HK-2 (cell line): ENCODE measurements around the gene AFTPH.
A peak's percentile ranks its signal among the peaks of the same experiment; 100 is the strongest.

Source experiments
- DNase-seq: peaks from one replicate; pipeline ENCODE4 v3.0.0-alpha.2; 2018; ENCODE audit not compliant: unreplicated experiment

The AFTPH gene, protein sequence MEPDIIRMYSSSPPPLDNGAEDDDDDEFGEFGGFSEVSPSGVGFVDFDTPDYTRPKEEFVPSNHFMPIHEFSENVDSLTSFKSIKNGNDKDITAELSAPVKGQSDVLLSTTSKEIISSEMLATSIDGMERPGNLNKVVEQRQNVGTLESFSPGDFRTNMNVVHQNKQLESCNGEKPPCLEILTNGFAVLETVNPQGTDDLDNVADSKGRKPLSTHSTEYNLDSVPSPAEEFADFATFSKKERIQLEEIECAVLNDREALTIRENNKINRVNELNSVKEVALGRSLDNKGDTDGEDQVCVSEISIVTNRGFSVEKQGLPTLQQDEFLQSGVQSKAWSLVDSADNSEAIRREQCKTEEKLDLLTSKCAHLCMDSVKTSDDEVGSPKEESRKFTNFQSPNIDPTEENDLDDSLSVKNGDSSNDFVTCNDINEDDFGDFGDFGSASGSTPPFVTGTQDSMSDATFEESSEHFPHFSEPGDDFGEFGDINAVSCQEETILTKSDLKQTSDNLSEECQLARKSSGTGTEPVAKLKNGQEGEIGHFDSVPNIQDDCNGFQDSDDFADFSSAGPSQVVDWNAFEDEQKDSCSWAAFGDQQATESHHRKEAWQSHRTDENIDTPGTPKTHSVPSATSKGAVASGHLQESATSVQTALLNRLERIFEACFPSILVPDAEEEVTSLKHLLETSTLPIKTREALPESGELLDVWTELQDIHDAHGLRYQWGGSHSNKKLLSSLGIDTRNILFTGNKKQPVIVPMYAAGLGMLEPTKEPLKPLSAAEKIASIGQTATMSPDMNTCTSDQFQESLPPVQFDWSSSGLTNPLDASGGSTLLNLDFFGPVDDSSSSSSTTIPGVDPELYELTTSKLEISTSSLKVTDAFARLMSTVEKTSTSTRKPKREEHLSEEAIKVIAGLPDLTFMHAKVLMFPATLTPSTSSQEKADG

DNA sequence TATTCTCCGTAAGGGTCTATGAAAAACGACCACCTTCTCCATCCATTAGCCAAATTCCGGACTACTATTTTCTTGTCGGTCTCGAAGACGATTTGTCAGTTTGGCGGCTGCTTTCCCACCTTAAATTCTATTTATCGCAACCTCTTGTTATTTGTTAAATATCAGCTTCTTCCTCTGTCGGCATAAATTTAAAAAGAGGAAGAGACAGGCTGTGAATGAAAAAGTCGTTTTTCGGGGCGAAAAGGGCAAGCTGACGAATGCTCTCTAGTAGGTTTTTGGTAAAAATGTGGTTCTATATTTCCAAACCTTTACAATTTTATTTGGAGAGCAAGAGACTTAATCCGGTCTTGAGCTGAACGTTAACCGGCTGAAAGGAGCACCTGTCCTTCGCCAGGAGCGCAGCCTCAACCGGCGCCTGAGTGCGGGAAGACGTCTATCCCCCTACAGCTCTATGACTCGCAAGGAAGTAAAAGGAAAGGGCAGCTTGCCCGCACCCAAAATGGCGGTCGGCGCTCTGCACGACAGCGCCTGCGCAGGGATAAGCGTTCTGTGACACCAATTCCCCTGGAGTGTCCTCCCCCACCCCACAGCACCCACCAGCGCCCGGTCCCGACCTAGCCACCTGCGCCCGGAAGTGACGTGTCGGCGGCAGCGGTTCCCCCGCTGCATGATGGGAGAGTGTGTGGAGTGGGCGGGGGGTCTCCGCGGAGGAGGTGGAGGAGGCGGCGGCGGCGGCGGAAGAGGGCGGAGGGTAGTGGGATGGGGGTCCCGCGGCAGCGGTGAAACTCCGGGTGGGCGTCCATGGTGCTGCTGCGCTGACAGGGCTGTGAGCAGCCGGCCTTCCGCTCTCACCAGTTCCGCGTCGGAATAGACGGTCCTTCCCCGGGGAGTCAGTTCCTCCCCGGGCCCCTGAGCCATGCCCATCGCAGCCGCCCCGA, at the start of gene AFTPH:
Gene AFTPH, plus strand, starts transcription at position 663 of the 938 bp plus-strand sequence. CDS start 27,147 bp downstream, outside the sequence.
- DNase-seq: peak; percentile 99

DNA sequence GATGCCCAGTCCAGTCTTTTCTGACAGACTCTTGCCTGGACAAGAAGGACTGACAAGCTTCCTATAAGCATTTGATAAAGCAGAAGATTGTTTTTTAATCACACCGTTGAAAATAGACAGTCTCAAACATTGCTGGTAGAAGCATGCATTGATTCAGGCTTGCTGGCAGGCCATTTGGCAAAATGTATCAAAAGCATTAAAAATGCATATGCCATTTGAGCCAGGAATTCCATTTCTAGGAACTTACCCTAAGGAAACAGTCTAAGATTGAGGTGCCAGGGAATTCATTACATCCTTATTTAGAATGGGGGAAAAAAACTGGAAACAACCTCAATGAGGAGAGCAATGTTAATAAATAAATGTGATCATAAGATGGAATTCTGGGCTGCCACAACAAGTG, 49.5 kb upstream of the AFTPH start:
- DNase-seq: no peak

DNA sequence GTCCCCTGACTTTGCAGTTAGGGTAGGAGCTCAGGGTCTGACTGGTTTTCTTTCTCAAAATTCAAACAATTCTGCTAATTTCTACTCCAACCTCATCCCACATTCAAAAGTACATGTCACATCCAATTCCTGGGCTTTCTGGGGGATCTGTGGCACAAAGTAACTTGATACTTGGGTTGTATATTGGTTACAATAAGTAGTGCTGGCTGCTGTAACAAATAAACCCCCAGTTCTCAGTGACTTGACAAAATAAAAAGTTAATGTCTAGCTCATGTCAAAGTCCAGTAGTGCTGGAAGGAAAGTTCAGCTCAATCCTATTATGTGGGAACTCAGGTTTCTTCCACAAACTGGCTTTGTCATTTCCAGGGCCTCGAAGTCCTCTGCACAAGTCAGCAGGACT, 47.1 kb upstream of the AFTPH start:
- no peak for DNase-seq

DNA sequence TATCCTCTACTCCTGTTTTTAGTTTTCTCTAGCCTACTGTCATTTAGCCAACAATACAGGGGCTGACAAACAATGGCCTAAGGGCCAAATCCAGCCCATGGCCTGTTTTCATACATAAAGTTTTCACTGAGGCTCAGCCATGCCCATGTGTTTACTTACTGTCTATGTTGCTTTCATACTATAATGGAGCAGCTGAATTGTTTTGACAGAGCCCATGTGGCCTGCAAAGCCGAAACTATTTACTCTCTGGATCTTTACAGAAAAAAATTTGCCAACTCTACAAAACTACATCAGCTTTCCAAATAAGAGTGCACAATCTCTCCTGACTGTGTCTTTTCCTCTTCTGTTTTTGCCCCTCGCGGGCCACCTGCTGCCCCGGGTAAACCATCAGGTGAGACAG, 46.1 kb upstream of the AFTPH start:
- no peak for DNase-seq

DNA sequence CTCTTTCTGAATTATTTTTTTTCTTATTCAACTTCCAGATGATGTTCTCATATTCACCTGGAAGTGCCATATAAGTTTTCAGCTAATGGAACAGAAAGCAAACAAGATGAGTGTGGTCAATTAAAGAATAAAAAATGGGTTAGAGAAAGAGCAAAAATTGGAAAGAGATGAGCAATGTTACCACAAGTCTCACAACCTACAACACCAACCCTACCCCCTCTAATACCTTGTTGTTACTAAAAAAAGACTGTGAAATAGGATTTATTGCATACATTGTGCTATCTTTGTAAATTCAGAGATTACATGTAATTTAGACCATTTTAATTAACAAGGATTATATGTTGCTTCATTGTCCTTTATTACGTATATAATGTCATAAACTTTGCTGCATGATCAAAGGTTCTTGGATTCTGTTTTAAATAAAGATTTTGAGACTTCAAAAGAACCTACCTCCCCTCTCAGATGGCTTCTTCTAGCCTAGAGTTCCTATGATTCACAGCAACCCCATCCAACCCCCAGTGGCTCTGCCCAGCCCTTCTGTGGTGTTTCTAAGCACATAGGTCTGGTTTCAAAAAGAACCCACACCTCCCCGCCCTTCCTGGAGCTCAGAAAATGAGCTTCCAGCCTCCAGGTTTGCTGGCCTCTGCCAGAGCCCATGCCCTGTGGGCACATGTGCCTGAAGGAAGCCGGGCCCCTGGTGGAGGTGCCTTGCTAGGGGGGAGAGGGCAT, 45.5 kb upstream of the AFTPH start:
- no peak for DNase-seq

DNA sequence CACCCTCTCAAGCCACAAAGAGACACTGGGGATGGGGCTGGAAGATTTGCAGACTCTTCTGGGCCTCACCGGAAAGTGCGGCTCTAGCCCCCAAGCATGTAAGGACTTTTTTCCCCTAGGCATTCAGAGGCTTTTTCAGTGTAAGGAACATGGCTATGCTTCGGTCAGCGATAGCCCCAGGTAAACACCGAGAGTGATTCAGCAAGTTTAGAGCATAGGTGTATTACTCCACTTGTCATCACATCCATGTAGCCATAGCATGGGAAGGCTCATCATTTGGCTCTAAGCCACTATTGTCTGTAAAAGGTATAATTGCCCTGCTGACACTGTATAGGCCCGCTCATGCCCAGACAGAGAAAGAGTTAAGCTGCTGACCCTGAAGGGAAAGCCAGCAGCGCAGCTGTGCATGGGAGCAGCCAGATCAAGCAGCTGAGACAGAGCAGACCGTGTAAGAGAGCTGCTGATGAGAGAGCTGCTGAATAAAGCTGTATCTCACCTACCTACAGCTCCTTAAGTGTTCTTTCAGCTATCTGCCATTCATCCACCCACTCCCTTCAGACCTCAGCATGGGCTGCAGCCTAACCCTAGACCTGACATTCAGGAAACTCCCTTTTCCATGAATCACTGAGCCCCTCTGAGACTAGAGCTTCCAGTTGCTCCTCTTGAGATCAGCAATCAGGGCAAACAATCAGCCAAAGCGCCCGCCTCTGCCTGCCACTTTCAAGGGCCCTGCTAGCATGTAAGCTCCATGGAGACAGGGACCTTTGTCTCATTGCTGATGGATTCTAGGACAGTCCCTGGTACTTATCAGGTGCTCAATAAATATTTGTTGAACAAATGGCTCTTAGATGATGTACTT, 44.6 kb upstream of the AFTPH start:
- no peak for DNase-seq

DNA sequence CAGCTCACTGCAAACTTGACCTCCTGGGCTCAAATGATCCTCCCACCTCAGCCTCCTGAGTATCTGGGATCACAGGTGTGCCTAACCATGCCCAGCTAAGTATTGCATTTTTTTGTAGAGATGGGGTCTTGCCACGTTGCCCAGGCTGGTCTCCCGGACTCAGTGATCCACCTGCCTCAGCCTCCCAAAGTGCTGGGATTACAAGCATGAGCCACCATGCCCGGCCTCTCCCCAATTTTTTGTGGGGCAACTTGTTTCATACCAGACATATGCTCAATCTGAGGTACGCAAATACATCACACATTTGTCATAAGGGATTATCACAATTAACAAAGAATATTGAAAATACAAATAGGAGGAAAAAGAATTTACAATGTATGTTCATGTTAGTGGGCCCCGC, 42.5 kb upstream of the AFTPH start:
- DNase-seq: no peak

DNA sequence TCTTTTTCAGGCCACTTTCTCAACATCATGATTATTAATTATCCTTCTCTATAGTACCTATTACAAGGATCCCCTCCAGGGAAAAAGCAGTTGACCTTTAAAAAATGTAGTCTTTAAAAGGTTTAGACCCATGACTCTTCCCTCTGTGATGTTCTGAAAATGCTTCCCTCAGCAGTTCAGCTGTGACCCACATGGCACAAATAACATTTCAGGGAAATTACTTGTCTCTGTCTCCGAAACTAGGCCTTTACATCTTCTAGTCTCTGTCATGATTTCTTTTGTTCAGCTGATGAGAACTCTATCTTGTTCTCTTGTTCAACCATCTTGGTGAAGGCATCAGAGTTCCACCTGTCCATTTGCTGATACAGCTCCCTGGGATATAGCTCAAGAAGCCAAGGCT, 41.9 kb upstream of the AFTPH start:
- no peak for DNase-seq

DNA sequence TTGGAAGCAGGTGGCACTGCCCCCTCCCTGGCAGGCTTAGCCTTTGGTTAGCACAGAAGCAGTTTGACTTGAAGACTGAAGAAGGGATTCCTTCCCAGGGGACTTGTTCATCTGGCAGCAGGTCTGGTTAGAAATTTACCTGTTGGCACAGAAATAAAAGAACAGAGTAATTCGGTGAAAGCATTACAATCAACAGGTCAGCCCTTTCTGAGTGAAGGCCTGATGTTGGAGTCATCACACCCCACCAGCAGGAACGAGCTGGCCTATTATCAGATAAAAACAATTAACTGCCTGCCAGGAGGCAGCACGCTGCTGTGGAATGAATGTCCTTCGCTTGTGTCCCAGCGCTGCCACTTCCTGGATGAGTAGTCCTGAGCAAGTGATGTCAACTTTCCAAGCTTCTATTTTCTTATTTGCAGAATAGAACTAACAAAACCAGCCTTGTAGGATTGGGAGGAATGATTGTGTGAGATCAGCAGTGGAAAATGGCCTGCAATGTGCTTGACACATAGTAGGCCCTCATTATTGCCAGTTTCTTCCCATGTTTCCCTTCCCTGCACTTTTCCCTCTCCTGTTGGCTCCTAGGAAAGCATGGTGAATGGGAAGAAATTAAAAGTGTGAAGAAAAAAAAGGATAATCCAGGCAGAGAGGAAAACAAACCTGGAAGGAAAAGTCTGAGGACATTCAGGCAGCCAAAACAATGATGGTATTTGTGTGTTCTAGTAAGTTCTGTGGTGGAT, 41.2 kb upstream of the AFTPH start:
- peak; percentile 12 for DNase-seq

DNA sequence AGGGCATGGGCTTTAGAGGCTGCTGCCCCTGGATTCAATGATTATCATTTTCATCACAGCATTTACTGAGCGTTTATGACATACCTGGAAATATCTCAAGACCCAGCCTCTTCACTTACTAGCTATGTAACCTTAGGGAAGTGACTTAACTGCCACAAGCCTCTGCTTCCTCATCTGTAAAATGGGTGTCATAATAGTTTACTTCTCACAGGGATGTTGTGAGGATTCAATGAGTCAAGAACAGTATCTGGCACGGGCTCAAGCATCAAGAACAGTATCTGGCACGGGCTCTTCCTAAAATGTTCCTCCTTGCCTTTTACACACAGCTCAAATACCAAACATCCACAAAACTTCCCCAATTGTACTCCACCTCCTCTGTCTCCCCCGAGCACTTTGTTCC, 38.8 kb upstream of the AFTPH start:
- DNase-seq: no peak

DNA sequence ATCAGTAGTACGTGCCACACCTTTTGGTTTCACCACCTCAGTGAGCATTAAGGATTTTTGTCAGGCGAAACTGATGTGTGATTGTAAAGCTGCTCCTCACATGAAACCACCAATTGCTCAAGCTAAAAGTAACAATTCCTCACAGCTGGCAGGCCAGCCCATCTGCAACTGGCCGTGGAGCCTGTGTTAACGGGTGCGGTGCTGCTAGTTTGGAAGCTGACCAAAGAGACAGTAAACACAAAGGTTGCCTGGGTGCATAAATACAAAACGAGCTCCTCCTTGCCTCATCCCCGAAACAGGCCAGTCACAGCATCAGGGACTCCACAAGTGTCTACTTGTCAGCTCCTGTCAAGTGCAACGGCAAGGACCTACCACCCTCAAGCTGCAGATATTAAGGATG, 38.2 kb upstream of the AFTPH start:
- DNase-seq: no peak

DNA sequence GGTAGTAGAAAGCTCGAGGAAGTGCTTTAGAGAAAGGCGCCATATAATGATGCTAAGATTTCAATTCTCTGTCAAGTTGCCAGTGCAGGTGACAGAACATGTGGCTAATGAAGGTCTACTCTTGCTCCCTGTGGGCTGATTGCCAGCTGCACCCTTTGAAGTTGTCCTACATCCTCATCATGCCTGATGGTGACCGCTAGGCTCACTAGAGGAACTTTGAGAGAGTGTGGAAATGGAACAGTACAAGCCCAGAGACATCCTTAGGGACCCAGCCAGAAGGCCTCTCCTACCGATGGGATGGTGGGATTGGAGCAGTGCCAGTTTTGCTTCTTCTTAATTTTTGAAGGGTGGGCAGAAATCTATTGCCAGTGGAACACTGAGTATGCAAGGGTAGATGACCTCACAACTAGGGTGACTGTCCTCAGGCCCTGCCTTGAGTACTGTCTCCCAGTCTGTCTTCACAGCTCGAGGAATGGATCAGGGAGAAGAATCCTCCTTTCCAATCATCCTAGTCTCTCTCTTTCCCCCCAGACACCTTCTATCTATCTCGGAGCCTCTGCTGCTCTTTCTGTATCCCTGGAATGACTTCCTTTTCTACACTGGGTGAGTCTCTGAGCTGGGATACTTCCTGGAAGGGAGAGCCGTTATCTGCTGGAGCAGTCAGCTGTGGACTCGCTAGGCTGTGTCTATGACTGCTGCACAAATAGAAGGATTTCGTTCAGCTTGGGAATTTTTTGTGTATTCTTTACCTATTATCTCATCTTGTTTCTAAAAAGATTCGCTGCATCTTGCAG, 36.7 kb upstream of the AFTPH start:
- no peak for DNase-seq

DNA sequence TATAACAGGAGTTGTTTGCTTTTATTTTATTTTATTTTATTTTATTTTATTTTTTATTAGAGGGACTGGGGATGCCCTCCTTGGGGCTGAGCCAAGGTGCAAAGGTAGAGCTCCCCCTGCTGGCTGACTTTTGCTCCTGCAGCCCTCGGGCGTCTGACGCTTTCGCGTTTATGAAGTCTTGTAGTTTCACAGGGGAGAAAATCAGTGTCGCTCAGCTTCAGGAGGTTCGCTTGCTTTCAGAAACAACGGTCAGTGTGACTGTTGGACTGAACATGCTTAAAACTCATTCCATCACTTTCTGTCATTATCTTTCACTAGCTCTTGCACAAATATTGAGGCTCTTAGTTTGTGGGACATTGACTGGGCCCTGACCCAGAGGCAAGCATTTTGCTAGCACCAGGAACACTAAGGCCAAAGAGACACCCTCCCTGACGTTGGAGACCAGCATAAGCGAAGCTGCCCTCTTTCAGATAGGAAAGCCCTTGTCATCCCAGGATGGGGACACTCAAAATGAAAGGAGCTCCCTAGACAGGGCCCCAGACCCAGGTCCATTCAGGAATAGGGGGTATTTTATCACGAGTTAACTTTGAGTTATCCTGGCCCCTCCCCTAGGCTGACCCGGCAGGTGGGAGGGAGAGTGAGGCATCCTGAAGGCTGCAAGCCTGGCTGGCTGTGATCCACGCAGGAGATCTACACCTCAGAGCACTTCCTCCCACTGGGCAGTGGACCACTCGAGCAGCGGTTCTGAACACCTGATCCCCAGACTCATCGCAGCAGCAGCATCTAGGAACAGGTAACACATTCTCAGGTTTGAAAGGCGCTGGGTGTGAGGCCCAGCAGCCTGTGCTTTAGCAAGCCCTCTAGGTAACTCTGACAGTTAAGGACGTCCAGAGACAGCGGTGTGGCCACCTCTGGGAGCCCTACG, 35.8 kb upstream of the AFTPH start:
- peak; percentile 70 for DNase-seq

DNA sequence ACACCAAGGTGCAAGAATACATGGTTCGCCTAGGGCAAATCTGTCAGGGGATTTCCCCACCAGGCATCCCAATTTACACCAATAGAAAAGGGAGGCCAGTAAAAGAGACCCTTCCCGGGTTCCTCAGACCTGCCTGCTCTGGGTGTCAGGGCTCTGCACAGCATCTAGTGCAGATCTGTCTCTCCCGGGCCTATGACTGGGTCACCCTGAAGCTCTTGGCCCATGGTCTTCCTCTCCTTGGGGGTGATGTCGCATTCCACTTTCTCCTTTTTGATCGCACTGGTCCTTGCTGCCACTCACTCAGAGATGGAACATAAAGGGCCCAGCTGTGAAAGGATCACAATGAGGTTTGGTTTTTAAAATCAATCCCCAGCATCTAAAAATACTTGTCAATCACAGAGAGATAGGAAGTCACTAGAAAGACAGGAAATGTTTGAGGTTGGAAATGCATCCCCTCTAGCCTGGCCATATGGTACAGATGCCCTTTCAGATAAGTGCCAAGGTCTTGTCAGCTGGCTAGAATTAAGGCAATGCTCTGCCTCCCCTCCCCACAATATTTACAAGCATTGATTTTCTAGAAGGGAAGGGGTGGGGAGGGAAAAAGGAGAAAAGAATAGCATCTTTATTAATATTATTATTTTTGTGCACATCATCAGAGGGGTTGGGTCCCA, 34.9 kb upstream of the AFTPH start:
- DNase-seq: no peak

DNA sequence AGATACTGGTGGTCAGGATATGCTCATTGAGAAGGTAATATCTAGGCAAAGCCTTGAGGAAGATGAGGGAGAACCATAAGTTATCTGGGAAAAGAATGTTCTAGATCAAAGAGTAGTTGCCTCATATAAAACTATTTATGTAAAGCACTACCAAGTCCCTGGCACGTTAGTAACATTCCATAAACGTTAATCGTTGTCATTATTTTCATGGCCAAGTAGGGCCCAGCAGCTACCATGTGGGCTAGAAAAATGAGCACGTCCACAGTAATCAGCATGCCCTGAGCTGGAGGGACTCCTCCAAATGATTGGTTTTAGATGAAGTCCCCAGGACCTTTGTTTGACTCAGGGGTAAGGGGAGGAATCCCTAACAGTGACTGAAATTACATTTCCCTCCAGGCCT, 32.7 kb upstream of the AFTPH start:
- DNase-seq: no peak

DNA sequence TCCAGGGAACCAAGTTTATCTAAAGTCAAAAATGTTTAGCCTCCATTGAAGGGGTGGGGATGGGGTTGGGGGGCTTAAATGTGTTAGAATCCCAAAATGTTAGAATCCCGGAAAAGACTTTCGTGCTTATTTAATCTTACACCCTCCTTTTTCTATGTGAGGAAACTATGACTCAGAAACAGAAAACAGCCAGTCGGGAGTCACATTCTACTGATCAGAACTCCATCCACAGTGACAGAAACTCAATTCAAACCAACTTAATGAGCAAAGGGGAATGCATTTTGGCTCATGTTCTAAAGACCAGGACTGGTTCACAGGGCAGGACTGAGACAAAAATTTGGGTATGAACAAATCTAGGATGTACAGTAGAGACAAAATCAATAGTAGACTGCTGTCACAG, 31.9 kb upstream of the AFTPH start:
- no peak for DNase-seq

DNA sequence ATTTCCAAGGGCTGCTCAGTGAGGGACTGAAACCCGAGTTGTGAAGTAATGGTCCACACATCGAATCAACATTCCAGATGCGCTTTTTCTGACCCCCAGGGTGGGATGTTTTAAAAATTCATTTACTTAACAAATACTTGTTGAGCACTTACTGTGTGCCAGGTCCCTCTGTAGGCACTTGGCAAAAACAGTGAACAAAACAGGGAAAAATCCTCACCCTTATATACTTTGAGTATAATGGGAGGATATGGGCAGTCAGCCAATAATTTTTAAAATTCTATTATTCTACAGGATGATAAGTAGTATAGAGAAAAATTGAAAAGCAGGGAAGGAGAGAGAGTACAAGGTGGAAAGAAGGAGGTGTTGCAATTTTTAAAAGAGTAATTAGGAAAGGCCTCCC, 31.3 kb upstream of the AFTPH start:
- no peak for DNase-seq
